Measurements from ENCODE around the gene OGFOD2. TPM values are rescaled to one million over a fixed set of nuclear protein-coding genes. Genes with fewer than 3 reads are reported as not detected.

The OGFOD2 gene
- total and polyA plus RNA-seq, 10 donors = 9.5 to 32.3 (median 20.5) TPM

GRCh38 chr12:122958198-122958888 lies 16.7 kb upstream of the OGFOD2 start:
- TF ChIP-seq POLR2A (IDR thresholded peaks at IDR 0.05) (no peak), POLR2AphosphoS5 (IDR thresholded peaks at IDR 0.05) (no peak), CTCF (IDR thresholded peaks at IDR 0.05 in 8 of 11, conservative IDR thresholded peaks at IDR 0.05 in 3 of 11) (no peak)
- Histone ChIP-seq H3K9me3 (no peaks in the 10 kb centered on the region), H3K27ac (no peak overlapping the region), H3K4me1 (peaks cover 0 to 5% (median under 1%) of the 10 kb centered on the region in 6 donors), H3K4me3 (no peak overlapping the region), H3K36me3 (peaks cover 0 to 12% (median 2%) of the 10 kb centered on the region in 6 donors), H3K27me3 (replicated peaks in 1 of 7) (no peaks in the 10 kb centered on the region)
- DNase-seq = no peak
- intact Hi-C loops (cut with DNase I; ENCODE audit: low total_unique reads) = no loop called here
- WGBS, 5 donors = 88 to 96% (median 92%) methylated on average over 5 of the region's 5 CpGs

GRCh38 chr12:122959566-122960192 lies 15.4 kb upstream of the OGFOD2 start:
- Histone ChIP-seq H3K4me1 (peaks cover 0 to 19% (median 12%) of the 10 kb centered on the region in 6 donors), H3K9me3 (no peaks in the 10 kb centered on the region), H3K4me3 (no peak overlapping the region), H3K27ac (no peak overlapping the region), H3K27me3 (replicated peaks in 1 of 7) (no peaks in the 10 kb centered on the region), H3K36me3 (peaks cover 0 to 12% (median 2%) of the 10 kb centered on the region in 6 donors)
- intact Hi-C loops (cut with DNase I; ENCODE audit: low total_unique reads) = no loop called here
- no peak for DNase-seq
- 94 to 95% (median 95%) methylated on average over 21 to 35 of the region's 35 CpGs for WGBS, 5 donors
- TF ChIP-seq POLR2AphosphoS5 (IDR thresholded peaks at IDR 0.05) (no peak), POLR2A (IDR thresholded peaks at IDR 0.05) (no peak), CTCF (IDR thresholded peaks at IDR 0.05 in 8 of 11, conservative IDR thresholded peaks at IDR 0.05 in 3 of 11) (no peak)

- Histone ChIP-seq H3K36me3 (peaks cover 0 to 12% (median 2%) of the 10 kb centered on the region in 6 donors), H3K27me3 (replicated peaks in 1 of 7) (no peaks in the 10 kb centered on the region), H3K27ac (no peak overlapping the region), H3K4me1 (peaks cover 0 to 24% (median 15%) of the 10 kb centered on the region in 6 donors), H3K9me3 (no peaks in the 10 kb centered on the region), H3K4me3 (no peak overlapping the region)
- intact Hi-C loops (cut with DNase I; ENCODE audit: low total_unique reads) = no loop called here
- 90 to 95% (median 94%) methylated on average over 8 of the region's 8 CpGs for WGBS, 5 donors
- no peak for DNase-seq
- no peak for TF ChIP-seq CTCF (IDR thresholded peaks at IDR 0.05 in 8 of 11, conservative IDR thresholded peaks at IDR 0.05 in 3 of 11)
- TF ChIP-seq POLR2AphosphoS5 (IDR thresholded peaks at IDR 0.05) = no peak
- TF ChIP-seq POLR2A (IDR thresholded peaks at IDR 0.05) = no peak
Observed at GRCh38 chr12:122960193-122960569, 14.9 kb upstream of the OGFOD2 start.

Measured in spleen (tissue), 11 donors.